ENCODE data around the gene KIAA1755.

KIAA1755 gene

GRCh38 chr20:38278763-38279162 lies 18.2 kb upstream of the KIAA1755 start:
- TF ChIP-seq, protein P1, sequence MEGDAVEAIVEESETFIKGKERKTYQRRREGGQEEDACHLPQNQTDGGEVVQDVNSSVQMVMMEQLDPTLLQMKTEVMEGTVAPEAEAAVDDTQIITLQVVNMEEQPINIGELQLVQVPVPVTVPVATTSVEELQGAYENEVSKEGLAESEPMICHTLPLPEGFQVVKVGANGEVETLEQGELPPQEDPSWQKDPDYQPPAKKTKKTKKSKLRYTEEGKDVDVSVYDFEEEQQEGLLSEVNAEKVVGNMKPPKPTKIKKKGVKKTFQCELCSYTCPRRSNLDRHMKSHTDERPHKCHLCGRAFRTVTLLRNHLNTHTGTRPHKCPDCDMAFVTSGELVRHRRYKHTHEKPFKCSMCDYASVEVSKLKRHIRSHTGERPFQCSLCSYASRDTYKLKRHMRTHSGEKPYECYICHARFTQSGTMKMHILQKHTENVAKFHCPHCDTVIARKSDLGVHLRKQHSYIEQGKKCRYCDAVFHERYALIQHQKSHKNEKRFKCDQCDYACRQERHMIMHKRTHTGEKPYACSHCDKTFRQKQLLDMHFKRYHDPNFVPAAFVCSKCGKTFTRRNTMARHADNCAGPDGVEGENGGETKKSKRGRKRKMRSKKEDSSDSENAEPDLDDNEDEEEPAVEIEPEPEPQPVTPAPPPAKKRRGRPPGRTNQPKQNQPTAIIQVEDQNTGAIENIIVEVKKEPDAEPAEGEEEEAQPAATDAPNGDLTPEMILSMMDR (IDR thresholded peaks at IDR 0.05; ENCODE audit: low read depth, low read length, missing control alignments): no peak
- H3K4me3 ChIP-seq (replicated peaks; ENCODE audit: low read depth, low read length): no peak overlapping the region
- DNase-seq (ENCODE audit: extremely low read depth, low read depth): no peak

DNA sequence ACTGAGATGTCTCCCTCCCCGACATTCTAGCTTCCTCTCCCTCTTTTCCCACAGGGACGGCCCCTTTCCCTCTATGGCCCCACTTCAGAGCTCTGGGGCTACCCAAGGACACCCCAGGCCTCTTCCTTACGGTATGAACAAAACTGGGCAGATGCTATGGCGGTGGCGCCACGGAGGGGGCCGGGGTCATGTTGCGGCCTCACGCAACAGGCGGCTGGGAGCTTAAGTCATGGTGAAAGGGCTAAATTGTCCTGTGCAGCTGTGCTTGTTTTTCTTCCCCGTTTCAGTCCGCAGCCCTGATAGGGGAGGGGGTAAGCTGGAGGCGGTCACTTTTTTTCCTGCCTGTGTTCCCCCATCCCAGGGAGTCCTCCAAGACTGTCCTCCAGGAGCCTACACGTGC lies 17.6 kb upstream of the KIAA1755 start:
- TF ChIP-seq, protein P1 (IDR thresholded peaks at IDR 0.05; ENCODE audit: low read depth, low read length, missing control alignments): no peak
- no peak for DNase-seq (ENCODE audit: extremely low read depth, low read depth)
- H3K4me3 ChIP-seq (replicated peaks; ENCODE audit: low read depth, low read length): no peak overlapping the region

- DNase-seq (ENCODE audit: extremely low read depth, low read depth): no peak
- no peak overlapping the region for H3K4me3 ChIP-seq (replicated peaks; ENCODE audit: low read depth, low read length)
- TF ChIP-seq, protein P1 (IDR thresholded peaks at IDR 0.05; ENCODE audit: low read depth, low read length, missing control alignments): no peak
Observed at GRCh38 chr20:38277691-38278090, 17.2 kb upstream of the KIAA1755 start.

DNA sequence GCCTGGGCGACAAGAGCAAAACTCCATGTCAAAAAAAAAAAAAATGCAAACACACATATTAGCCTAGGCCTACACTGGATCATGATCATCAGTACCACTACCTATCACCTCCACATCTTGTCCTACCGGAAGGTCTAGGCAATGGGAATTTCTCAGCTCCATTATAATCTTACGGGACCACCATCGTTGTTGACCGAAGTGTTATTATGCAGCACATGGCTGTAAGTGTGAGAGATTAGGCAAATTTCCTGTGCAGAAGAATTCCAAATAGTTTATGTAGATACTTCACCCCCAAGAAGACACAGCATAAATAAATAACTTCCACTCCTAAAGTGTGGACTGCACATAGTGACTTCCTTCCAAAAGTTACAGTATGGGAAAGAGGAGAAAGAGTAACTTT lies 16.8 kb upstream of the KIAA1755 start:
- TF ChIP-seq, protein P1 (IDR thresholded peaks at IDR 0.05; ENCODE audit: low read depth, low read length, missing control alignments): no peak
- no peak for DNase-seq (ENCODE audit: extremely low read depth, low read depth)
- H3K4me3 ChIP-seq (replicated peaks; ENCODE audit: low read depth, low read length): no peak overlapping the region

DNA sequence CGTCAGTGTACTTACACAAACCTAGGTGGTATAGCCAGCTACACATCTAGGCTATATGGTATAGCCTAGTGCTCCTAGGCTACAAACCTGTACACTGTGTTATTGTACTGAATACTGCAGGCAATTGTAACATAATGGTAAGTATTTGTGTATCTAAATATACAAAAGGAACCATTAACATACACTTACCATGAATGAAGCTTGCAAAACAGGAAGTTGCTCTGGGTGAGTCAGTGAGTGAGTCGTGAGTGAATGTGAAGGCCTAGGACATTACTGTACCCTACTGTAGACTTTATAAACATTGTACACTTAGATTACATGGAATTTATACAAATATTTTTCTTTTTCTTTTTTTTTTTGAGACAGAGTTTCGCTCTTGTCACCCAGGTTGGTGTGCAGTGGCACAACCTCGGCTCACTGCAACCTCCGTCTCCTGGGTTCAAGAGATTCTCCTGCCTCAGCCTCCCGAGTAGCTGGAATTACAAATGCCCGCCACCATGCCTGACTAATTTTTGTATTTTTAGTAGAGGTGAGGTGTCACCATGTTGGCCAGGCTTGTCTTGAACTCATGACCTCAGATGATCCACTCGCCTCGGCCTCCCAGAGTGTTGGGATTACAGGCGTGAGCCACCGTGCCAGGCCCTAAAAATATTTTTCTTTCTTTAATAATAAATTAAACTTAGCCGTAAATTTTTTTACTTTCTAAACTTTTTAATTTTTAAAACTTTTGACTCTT lies 15.4 kb upstream of the KIAA1755 start:
- DNase-seq (ENCODE audit: extremely low read depth, low read depth): peak; percentile 61

GRCh38 chr20:38272961-38273360 lies 12.4 kb upstream of the KIAA1755 start:
- TF ChIP-seq, protein P1 (IDR thresholded peaks at IDR 0.05; ENCODE audit: low read depth, low read length, missing control alignments): no peak

More for the DNA sequence above, 15.4 kb upstream of the KIAA1755 start:
- TF ChIP-seq, protein P1 (IDR thresholded peaks at IDR 0.05; ENCODE audit: low read depth, low read length, missing control alignments): no peak
- no peak overlapping the region for H3K4me3 ChIP-seq (replicated peaks; ENCODE audit: low read depth, low read length)

DNA sequence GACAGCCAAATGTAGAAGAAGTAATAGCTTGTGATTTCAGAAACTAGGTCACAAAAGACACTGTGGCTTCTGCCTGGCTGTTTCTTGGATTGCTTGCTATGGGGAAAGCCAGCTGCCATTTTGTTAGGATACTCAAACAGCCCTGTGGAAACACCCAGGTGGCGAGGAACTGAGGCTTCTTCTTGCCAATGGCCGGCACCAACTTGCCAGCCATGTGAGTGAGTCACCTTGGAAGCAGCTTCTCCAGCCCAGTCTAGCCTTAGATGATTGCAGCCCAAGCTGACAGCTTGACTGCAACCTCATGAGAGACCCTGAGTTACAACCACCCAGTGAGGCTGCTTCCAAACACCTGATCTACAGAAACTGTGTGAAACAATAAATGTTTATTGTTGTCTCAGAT lies 11.9 kb upstream of the KIAA1755 start:
- TF ChIP-seq, protein P1 (IDR thresholded peaks at IDR 0.05; ENCODE audit: low read depth, low read length, missing control alignments): no peak
- no peak overlapping the region for H3K4me3 ChIP-seq (replicated peaks; ENCODE audit: low read depth, low read length)
- no peak for DNase-seq (ENCODE audit: extremely low read depth, low read depth)

More at GRCh38 chr20:38272961-38273360, 12.4 kb upstream of the KIAA1755 start:
- H3K4me3 ChIP-seq (replicated peaks; ENCODE audit: low read depth, low read length): no peak overlapping the region
- DNase-seq (ENCODE audit: extremely low read depth, low read depth): no peak
